DND-41 (cell line): ENCODE measurements around the gene CTIF.

Experiments
- ATAC-seq: fragments of 200-7000 bp; cut with Tn5 transposase; 3 replicates; pipeline ENCODE4 v1.9.1; 2021; ENCODE audit warnings: low read depth; ENCODE audit not compliant: insufficient read depth
- DNase-seq: peaks from one replicate; pipeline ENCODE4 v3.0.0-alpha.2; 2020
- H2AFZ ChIP-seq: 2 replicates; pipeline ENCODE4 v1.6.0; 2012; ENCODE audit warnings: low read depth, low read length
- H3K27ac ChIP-seq: 2 replicates; pipeline ENCODE4 v1.5.1; 2012; ENCODE audit warnings: low read length, inconsistent platforms
- H3K27me3 ChIP-seq: fragments of 200-600 bp; sonication (generic); 2 replicates; pipeline ENCODE4 v1.6.0; 2012; ENCODE audit warnings: low read length, mild to moderate bottlenecking, inconsistent platforms; ENCODE audit not compliant: insufficient read depth, poor library complexity
- H3K36me3 ChIP-seq: 2 replicates; pipeline ENCODE4 v1.5.1; 2012; ENCODE audit warnings: low read length, inconsistent platforms; ENCODE audit not compliant: insufficient read depth
- H3K4me1 ChIP-seq: 2 replicates; pipeline ENCODE4 v1.5.1; 2012; ENCODE audit warnings: mild to moderate bottlenecking, low read length; ENCODE audit not compliant: insufficient read depth
- H3K4me2 ChIP-seq: 2 replicates; pipeline ENCODE4 v1.6.0; 2012; ENCODE audit warnings: mild to moderate bottlenecking, moderate library complexity, low read length, inconsistent platforms; ENCODE audit not compliant: insufficient read depth
- H3K4me3 ChIP-seq, 2 experiments: fragments of 200-600 bp in 1 of 2; shearing (Covaris generic) in 1 of 2; 2 replicates each; pipeline ENCODE4 v1.5.1; 2012 to 2016; ENCODE audit warnings: inconsistent platforms in 2 of 2, low read length in 2 of 2, mild to moderate bottlenecking in 2 of 2, low read depth in 1 of 2, moderate library complexity in 1 of 2
- H3K79me2 ChIP-seq: 2 replicates; pipeline ENCODE4 v1.6.0; 2012; ENCODE audit warnings: low read length, inconsistent platforms; ENCODE audit not compliant: insufficient read depth
- H3K9ac ChIP-seq: 2 replicates; pipeline ENCODE4 v1.6.0; 2012; ENCODE audit warnings: low read depth, mild to moderate bottlenecking, inconsistent platforms, low read length, moderate library complexity
- H3K9me3 ChIP-seq: 2 replicates; pipeline ENCODE4 v1.5.1; 2012; ENCODE audit warnings: low read length, moderate library complexity, mild to moderate bottlenecking, inconsistent platforms; ENCODE audit not compliant: insufficient read depth, severe bottlenecking
- H4K20me1 ChIP-seq: 2 replicates; pipeline ENCODE4 v1.6.0; 2012; ENCODE audit warnings: low read length; ENCODE audit not compliant: insufficient read depth
- CTCF ChIP-seq: IDR thresholded peaks from 2 replicates; pipeline ENCODE4 v1.5.1; 2012; ENCODE audit warnings: borderline replicate concordance, low read length, moderate library complexity, mild to moderate bottlenecking; ENCODE audit not compliant: poor library complexity, severe bottlenecking; ENCODE audit errors: extremely low read depth
- EZH2 ChIP-seq: IDR thresholded peaks from 3 replicates; pipeline ENCODE4 v1.6.1; 2012; ENCODE audit warnings: borderline replicate concordance, low read depth, mild to moderate bottlenecking, moderate library complexity, low read length, inconsistent platforms; ENCODE audit not compliant: severe bottlenecking

Gene CTIF

GRCh38 chr18:48703028-48703386 is 164.2 kb downstream of the CTIF start:
- Histone ChIP-seq H2AFZ (no peak overlapping the region), H4K20me1 (no peaks in the 10 kb centered on the region), H3K9ac (no peak overlapping the region), H3K4me1 (peaks cover 5% of the 10 kb centered on the region), H3K27me3 (no peaks in the 10 kb centered on the region), H3K4me2 (no peak overlapping the region), H3K79me2 (no peaks in the 10 kb centered on the region), H3K4me3 (no peak overlapping the region), H3K36me3 (no peaks in the 10 kb centered on the region), H3K27ac (no peak overlapping the region), H3K9me3 (no peaks in the 10 kb centered on the region)
- TF ChIP-seq EZH2 (no peak), CTCF (no peak)
- DNase-seq (no peak), ATAC-seq (no peak)

- H3K27me3 ChIP-seq = no peaks in the 10 kb centered on the region
- no peak overlapping the region for H3K27ac ChIP-seq
- H3K4me3 ChIP-seq = no peak overlapping the region
- H2AFZ ChIP-seq = no peak overlapping the region
- H4K20me1 ChIP-seq = no peaks in the 10 kb centered on the region
- H3K4me2 ChIP-seq = no peak overlapping the region
- no peak overlapping the region for H3K9ac ChIP-seq
- no peaks in the 10 kb centered on the region for H3K79me2 ChIP-seq
- DNase-seq = no peak
- H3K36me3 ChIP-seq = no peaks in the 10 kb centered on the region
- peaks cover 5% of the 10 kb centered on the region for H3K4me1 ChIP-seq
- no peak for ATAC-seq
- TF ChIP-seq EZH2 (no peak), CTCF (no peak)
- no peaks in the 10 kb centered on the region for H3K9me3 ChIP-seq
Measured at GRCh38 chr18:48703418-48703817, 164.6 kb downstream of the CTIF start.

- Histone ChIP-seq H3K36me3 (no peaks in the 10 kb centered on the region), H3K79me2 (no peaks in the 10 kb centered on the region), H3K4me1 (peaks cover 5% of the 10 kb centered on the region), H4K20me1 (no peaks in the 10 kb centered on the region), H3K4me2 (no peak overlapping the region), H3K27ac (no peak overlapping the region), H3K27me3 (no peaks in the 10 kb centered on the region), H3K9ac (no peak overlapping the region), H3K4me3 (no peak overlapping the region), H2AFZ (no peak overlapping the region), H3K9me3 (no peaks in the 10 kb centered on the region)
- no peak for TF ChIP-seq CTCF
- TF ChIP-seq EZH2 = no peak
- no peak for DNase-seq
- ATAC-seq = no peak
Measured at GRCh38 chr18:48705043-48705442, 166.2 kb downstream of the CTIF start.

- no peak for ATAC-seq
- Histone ChIP-seq H2AFZ (no peak overlapping the region), H3K4me1 (peaks cover 5% of the 10 kb centered on the region), H3K4me2 (no peak overlapping the region), H3K79me2 (no peaks in the 10 kb centered on the region), H3K27ac (no peak overlapping the region), H3K4me3 (no peak overlapping the region), H3K36me3 (no peaks in the 10 kb centered on the region), H4K20me1 (no peaks in the 10 kb centered on the region), H3K9ac (no peak overlapping the region), H3K9me3 (no peaks in the 10 kb centered on the region), H3K27me3 (no peaks in the 10 kb centered on the region)
- no peak for TF ChIP-seq CTCF
- TF ChIP-seq EZH2 = no peak
- no peak for DNase-seq
Measured at GRCh38 chr18:48705531-48705930, 166.7 kb downstream of the CTIF start.
